ENCODE data around the gene COL16A1. TPM values are rescaled to one million over a fixed set of nuclear protein-coding genes. Genes with fewer than 3 reads are reported as not detected.

Gene COL16A1
- total and polyA plus RNA-seq, 2 of the 13 experiments (the other 11 are each of a cell fraction or from before 2014, with no cell fraction given) = 4.3 to 12.2 TPM

DNA sequence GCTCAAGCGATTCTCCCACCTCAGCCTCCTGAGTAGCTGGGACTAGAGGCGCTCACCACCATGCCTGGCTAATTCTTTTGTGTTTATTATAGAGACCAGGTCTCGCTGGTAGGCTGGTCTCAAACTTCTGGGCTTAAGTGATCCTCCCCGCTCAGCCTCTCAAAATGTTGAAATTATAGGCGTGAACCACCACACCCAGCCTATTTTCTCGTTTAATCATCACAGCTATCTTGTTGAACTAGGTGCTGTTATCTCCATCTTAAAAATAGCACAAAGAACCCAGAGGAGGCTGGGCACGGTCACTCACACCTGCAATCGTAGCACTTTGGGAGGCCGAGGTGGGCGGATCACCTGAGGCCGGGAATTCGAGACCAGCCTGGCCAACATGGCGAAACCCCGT is 28.1 kb downstream of the COL16A1 start (continued):
- TF ChIP-seq, protein P1, sequence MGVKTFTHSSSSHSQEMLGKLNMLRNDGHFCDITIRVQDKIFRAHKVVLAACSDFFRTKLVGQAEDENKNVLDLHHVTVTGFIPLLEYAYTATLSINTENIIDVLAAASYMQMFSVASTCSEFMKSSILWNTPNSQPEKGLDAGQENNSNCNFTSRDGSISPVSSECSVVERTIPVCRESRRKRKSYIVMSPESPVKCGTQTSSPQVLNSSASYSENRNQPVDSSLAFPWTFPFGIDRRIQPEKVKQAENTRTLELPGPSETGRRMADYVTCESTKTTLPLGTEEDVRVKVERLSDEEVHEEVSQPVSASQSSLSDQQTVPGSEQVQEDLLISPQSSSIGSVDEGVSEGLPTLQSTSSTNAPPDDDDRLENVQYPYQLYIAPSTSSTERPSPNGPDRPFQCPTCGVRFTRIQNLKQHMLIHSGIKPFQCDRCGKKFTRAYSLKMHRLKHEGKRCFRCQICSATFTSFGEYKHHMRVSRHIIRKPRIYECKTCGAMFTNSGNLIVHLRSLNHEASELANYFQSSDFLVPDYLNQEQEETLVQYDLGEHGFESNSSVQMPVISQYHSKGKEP (CRISPR knock-in tag; IDR thresholded peaks at IDR 0.05) = no peak
- TF ChIP-seq, protein P2, sequence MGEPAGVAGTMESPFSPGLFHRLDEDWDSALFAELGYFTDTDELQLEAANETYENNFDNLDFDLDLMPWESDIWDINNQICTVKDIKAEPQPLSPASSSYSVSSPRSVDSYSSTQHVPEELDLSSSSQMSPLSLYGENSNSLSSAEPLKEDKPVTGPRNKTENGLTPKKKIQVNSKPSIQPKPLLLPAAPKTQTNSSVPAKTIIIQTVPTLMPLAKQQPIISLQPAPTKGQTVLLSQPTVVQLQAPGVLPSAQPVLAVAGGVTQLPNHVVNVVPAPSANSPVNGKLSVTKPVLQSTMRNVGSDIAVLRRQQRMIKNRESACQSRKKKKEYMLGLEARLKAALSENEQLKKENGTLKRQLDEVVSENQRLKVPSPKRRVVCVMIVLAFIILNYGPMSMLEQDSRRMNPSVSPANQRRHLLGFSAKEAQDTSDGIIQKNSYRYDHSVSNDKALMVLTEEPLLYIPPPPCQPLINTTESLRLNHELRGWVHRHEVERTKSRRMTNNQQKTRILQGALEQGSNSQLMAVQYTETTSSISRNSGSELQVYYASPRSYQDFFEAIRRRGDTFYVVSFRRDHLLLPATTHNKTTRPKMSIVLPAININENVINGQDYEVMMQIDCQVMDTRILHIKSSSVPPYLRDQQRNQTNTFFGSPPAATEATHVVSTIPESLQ (CRISPR knock-in tag; conservative IDR thresholded peaks at IDR 0.05) = no peak
- TF ChIP-seq ZBTB7B (CRISPR knock-in tag; IDR thresholded peaks at IDR 0.05) (no peak), CHD2 (IDR thresholded peaks at IDR 0.05; ENCODE audit: low read depth, low read length) (no peak), HOXA3 (CRISPR knock-in tag; IDR thresholded peaks at IDR 0.05) (no peak), ZNF607 (CRISPR knock-in tag; IDR thresholded peaks at IDR 0.05; ENCODE audit: borderline replicate concordance) (no peak)
- TF ChIP-seq, protein P3, sequence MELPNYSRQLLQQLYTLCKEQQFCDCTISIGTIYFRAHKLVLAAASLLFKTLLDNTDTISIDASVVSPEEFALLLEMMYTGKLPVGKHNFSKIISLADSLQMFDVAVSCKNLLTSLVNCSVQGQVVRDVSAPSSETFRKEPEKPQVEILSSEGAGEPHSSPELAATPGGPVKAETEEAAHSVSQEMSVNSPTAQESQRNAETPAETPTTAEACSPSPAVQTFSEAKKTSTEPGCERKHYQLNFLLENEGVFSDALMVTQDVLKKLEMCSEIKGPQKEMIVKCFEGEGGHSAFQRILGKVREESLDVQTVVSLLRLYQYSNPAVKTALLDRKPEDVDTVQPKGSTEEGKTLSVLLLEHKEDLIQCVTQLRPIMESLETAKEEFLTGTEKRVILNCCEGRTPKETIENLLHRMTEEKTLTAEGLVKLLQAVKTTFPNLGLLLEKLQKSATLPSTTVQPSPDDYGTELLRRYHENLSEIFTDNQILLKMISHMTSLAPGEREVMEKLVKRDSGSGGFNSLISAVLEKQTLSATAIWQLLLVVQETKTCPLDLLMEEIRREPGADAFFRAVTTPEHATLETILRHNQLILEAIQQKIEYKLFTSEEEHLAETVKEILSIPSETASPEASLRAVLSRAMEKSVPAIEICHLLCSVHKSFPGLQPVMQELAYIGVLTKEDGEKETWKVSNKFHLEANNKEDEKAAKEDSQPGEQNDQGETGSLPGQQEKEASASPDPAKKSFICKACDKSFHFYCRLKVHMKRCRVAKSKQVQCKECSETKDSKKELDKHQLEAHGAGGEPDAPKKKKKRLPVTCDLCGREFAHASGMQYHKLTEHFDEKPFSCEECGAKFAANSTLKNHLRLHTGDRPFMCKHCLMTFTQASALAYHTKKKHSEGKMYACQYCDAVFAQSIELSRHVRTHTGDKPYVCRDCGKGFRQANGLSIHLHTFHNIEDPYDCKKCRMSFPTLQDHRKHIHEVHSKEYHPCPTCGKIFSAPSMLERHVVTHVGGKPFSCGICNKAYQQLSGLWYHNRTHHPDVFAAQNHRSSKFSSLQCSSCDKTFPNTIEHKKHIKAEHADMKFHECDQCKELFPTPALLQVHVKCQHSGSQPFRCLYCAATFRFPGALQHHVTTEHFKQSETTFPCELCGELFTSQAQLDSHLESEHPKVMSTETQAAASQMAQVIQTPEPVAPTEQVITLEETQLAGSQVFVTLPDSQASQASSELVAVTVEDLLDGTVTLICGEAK (IDR thresholded peaks at IDR 0.05) = no peak
- TF ChIP-seq, protein P3 (CRISPR knock-in tag; IDR thresholded peaks at IDR 0.05) = no peak
